H9 (cell line): Measurements from ENCODE around the gene CCDC116. TPM values are rescaled to one million over a fixed set of nuclear protein-coding genes. Genes with fewer than 3 reads are reported as not detected.

Source experiments
- DNase-seq: peaks from one replicate; pipeline ENCODE4 v3.0.0-alpha.2; 2017
- H2AFZ ChIP-seq: one replicate; pipeline ENCODE4 v1.6.1; 2013; ENCODE audit warnings: mild to moderate bottlenecking, low read length, control low read depth, moderate library complexity
- H2AK5ac ChIP-seq: 2 replicates; pipeline ENCODE4 v1.6.1; 2013; ENCODE audit warnings: low read length, control low read depth, mixed read lengths; ENCODE audit not compliant: insufficient read length
- H2BK120ac ChIP-seq: one replicate; pipeline ENCODE4 v1.6.1; 2013; ENCODE audit warnings: low read depth, mild to moderate bottlenecking, low read length, control low read depth, inconsistent platforms; ENCODE audit not compliant: poor library complexity, severe bottlenecking
- H2BK12ac ChIP-seq: 2 replicates; pipeline ENCODE4 v1.6.1; 2013; ENCODE audit warnings: low read length, control low read depth, mixed read lengths, low read depth; ENCODE audit not compliant: insufficient read length
- H2BK15ac ChIP-seq: 2 replicates; pipeline ENCODE4 v1.6.1; 2013; ENCODE audit warnings: low read depth, low read length, control low read depth
- H2BK20ac ChIP-seq: one replicate; pipeline ENCODE4 v1.6.1; 2013; ENCODE audit warnings: low read depth, mild to moderate bottlenecking, low read length, control low read depth, inconsistent platforms; ENCODE audit not compliant: poor library complexity, severe bottlenecking
- H2BK5ac ChIP-seq: 2 replicates; pipeline ENCODE4 v1.6.1; 2013; ENCODE audit warnings: low read length, control low read depth, mixed read lengths; ENCODE audit not compliant: insufficient read length
- H3K14ac ChIP-seq: 2 replicates; pipeline ENCODE4 v1.6.1; 2013; ENCODE audit warnings: low read length, control low read depth; ENCODE audit not compliant: insufficient read depth
- H3K18ac ChIP-seq: 2 replicates; pipeline ENCODE4 v1.6.1; 2013; ENCODE audit warnings: low read depth, mild to moderate bottlenecking, mixed read lengths, low read length, control low read depth; ENCODE audit not compliant: insufficient read length
- H3K23ac ChIP-seq: 2 replicates; pipeline ENCODE4 v1.6.1; 2013; ENCODE audit warnings: low read length, control low read depth, mixed read lengths, low read depth; ENCODE audit not compliant: insufficient read length
- H3K23me2 ChIP-seq: 2 replicates; pipeline ENCODE4 v1.6.1; 2013; ENCODE audit warnings: low read depth, mild to moderate bottlenecking, mixed read lengths, low read length, control low read depth; ENCODE audit not compliant: insufficient read length, poor library complexity, severe bottlenecking
- H3K27ac ChIP-seq: 2 replicates; pipeline ENCODE4 v1.5.1; 2013; ENCODE audit warnings: low read length, control low read depth, mixed read lengths, low read depth; ENCODE audit not compliant: insufficient read length
- H3K27me3 ChIP-seq: 2 replicates; pipeline ENCODE4 v1.6.1; 2013; ENCODE audit warnings: low read length, control low read depth, inconsistent platforms; ENCODE audit not compliant: insufficient read depth
- H3K4ac ChIP-seq: 2 replicates; pipeline ENCODE4 v1.6.1; 2013; ENCODE audit warnings: low read depth, mild to moderate bottlenecking, control low read depth, inconsistent platforms, low read length, moderate library complexity
- H3K4me1 ChIP-seq: 2 replicates; pipeline ENCODE4 v1.6.1; 2013; ENCODE audit warnings: low read length, control low read depth, inconsistent platforms; ENCODE audit not compliant: insufficient read depth
- H3K4me2 ChIP-seq: 2 replicates; pipeline ENCODE4 v1.6.1; 2013; ENCODE audit warnings: low read length, control low read depth, mixed read lengths; ENCODE audit not compliant: insufficient read length, insufficient read depth
- H3K56ac ChIP-seq: 2 replicates; pipeline ENCODE4 v1.6.1; 2013; ENCODE audit warnings: low read depth, mild to moderate bottlenecking, mixed read lengths, low read length, control low read depth; ENCODE audit not compliant: insufficient read length
- H3K79me1 ChIP-seq: 2 replicates; pipeline ENCODE4 v1.6.1; 2013; ENCODE audit warnings: low read depth, mild to moderate bottlenecking, moderate library complexity, low read length, control low read depth, inconsistent platforms; ENCODE audit not compliant: insufficient read depth, poor library complexity, severe bottlenecking
- H3K79me2 ChIP-seq: 2 replicates; pipeline ENCODE4 v1.6.1; 2013; ENCODE audit warnings: low read length, control low read depth, inconsistent platforms; ENCODE audit not compliant: insufficient read depth
- H3K9ac ChIP-seq: 2 replicates; pipeline ENCODE4 v1.6.1; 2013; ENCODE audit warnings: low read length, control low read depth, mixed read lengths; ENCODE audit not compliant: insufficient read length; ENCODE audit errors: extremely low read depth
- H3K9me3 ChIP-seq: one replicate; pipeline ENCODE4 v1.6.1; 2013; ENCODE audit warnings: low read depth, low read length, inconsistent platforms; ENCODE audit not compliant: control insufficient read depth
- H3T11ph ChIP-seq: one replicate; pipeline ENCODE4 v1.6.1; 2013; ENCODE audit warnings: mild to moderate bottlenecking, low read length, control low read depth, inconsistent platforms
- H4K20me1 ChIP-seq: one replicate; pipeline ENCODE4 v1.6.1; 2013; ENCODE audit not compliant: control insufficient read depth, insufficient read length, insufficient read depth
- H4K5ac ChIP-seq: 2 replicates; pipeline ENCODE4 v1.6.1; 2013; ENCODE audit warnings: low read depth, mild to moderate bottlenecking, mixed read lengths, low read length, control low read depth; ENCODE audit not compliant: insufficient read length
- H4K8ac ChIP-seq: replicated peaks from 2 replicates; pipeline ENCODE4 v1.6.1; 2013; ENCODE audit warnings: low read length, control low read depth, mixed read lengths, low read depth; ENCODE audit not compliant: insufficient read length
- H4K91ac ChIP-seq: 2 replicates; pipeline ENCODE4 v1.6.1; 2013; ENCODE audit warnings: low read depth, mild to moderate bottlenecking, moderate library complexity, mixed read lengths, low read length, control low read depth; ENCODE audit not compliant: insufficient read length
- H3K27ac Mint-ChIP-seq, 3 experiments: 2 replicates in 2 of 3; 3 replicates in 1 of 3; pipeline ENCODE4 v1.8.0; 2020 to 2021; ENCODE audit warnings: mixed read lengths in 3 of 3, mild to moderate bottlenecking in 1 of 3, moderate library complexity in 1 of 3
- H3K27me3 Mint-ChIP-seq: 2 replicates; pipeline ENCODE4 v1.8.0; 2021; ENCODE audit warnings: low read depth, mild to moderate bottlenecking, moderate library complexity, mixed read lengths
- H3K36me3 Mint-ChIP-seq, 3 experiments: 2 replicates in 2 of 3; 3 replicates in 1 of 3; pipeline ENCODE4 v1.8.0; 2020 to 2021; ENCODE audit warnings: low read depth in 3 of 3, mixed read lengths in 3 of 3; ENCODE audit not compliant: insufficient read depth in 1 of 3
- H3K4me1 Mint-ChIP-seq, 2 experiments: 2 replicates each; pipeline ENCODE4 v1.8.0; 2020; ENCODE audit warnings: mixed read lengths in 2 of 2
- H3K4me3 Mint-ChIP-seq, 2 experiments: 2 replicates in 1 of 2; 3 replicates in 1 of 2; pipeline ENCODE4 v1.8.0; 2020 to 2021; ENCODE audit warnings: mild to moderate bottlenecking in 2 of 2, mixed read lengths in 2 of 2, moderate library complexity in 1 of 2
- H3K9me3 Mint-ChIP-seq, 2 experiments: 2 replicates in 1 of 2; 3 replicates in 1 of 2; pipeline ENCODE4 v1.8.0; 2020; ENCODE audit warnings: mild to moderate bottlenecking in 2 of 2, mixed read lengths in 2 of 2, moderate library complexity in 1 of 2
- WGBS: extraction: QIAGEN DNeasy Blood & Tissue Kit; methylation state at CpG from one replicate; pipeline ENCODE4 v1.1.7; 2013; ENCODE audit warnings: missing lambda C conversion rate, low lambda C conversion rate, mixed read lengths; ENCODE audit not compliant: insufficient read length; ENCODE audit errors: extremely low coverage; 5-methylcytosine and 5-hydroxymethylcytosine counted together
- total RNA-seq: library from RNA; stranded (reverse); gene quantifications from 2 replicates; pipeline ENCODE4 v1.2.1, GENCODE V29; 2021
- TF ChIP-seq, protein P1 (sequence below): fragments of 200-600 bp; sonication (generic); conservative IDR thresholded peaks from 3 replicates; pipeline ENCODE4 v1.8.0; 2021; ENCODE audit warnings: antibody characterized with exemption, mild to moderate bottlenecking

The CCDC116 gene
- total RNA-seq, 1 experiment from 2014 or later: 0.63 TPM

DNA sequence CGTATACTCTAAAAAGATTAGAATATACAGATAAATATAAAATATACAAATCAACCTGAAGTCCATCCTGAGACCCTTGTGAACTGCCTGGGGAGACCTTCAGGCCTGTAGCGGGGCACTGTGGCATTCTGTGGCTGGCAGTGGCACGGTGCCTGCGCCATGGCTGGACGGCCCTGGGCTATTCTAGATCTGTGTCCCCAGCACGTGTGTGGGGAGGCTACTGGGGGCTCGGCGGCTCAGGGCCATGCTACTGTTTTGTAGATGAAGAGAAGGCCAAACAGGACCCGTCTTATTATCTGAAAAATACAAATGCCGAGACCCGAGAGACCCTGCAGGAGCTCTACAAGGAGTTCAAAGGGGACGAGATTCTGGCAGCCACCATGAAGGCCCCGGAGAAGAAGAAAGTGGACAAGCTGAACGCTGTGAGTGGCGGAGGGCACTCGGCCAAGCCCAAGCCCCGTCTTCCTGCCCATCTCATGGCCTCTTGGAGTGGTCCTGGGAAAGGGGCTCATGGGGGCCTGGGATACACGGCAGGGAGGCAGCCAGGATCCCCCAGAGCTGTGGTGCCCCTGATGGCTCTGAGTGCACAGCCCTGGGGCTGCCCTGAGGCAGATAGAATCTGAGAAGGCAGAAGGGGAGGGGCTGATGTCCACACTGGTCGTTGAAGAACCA, 52.1 kb downstream of the CCDC116 start:
- no peaks in the 10 kb centered on the region for H3K9me3 ChIP-seq
- no peak overlapping the region for H3T11ph ChIP-seq
- no peak overlapping the region for H2AK5ac ChIP-seq
- no peak overlapping the region for H2BK15ac ChIP-seq
- DNase-seq: no peak
- H3K27me3 ChIP-seq: no peaks in the 10 kb centered on the region
- H4K5ac ChIP-seq: no peak overlapping the region
- H3K4me1 ChIP-seq: no peaks in the 10 kb centered on the region
- WGBS: no CpG with 5 or more reads among the region's 19 CpGs
- H3K4ac ChIP-seq: no peak overlapping the region
- no peak overlapping the region for H2BK120ac ChIP-seq
- no peak overlapping the region for H3K9ac ChIP-seq
- no peak overlapping the region for H4K8ac ChIP-seq
- H2BK5ac ChIP-seq: no peak overlapping the region
- H3K27ac ChIP-seq: no peak overlapping the region
- no peak overlapping the region for H3K4me3 Mint-ChIP-seq
- H3K56ac ChIP-seq: no peak overlapping the region
- TF ChIP-seq, protein P1, sequence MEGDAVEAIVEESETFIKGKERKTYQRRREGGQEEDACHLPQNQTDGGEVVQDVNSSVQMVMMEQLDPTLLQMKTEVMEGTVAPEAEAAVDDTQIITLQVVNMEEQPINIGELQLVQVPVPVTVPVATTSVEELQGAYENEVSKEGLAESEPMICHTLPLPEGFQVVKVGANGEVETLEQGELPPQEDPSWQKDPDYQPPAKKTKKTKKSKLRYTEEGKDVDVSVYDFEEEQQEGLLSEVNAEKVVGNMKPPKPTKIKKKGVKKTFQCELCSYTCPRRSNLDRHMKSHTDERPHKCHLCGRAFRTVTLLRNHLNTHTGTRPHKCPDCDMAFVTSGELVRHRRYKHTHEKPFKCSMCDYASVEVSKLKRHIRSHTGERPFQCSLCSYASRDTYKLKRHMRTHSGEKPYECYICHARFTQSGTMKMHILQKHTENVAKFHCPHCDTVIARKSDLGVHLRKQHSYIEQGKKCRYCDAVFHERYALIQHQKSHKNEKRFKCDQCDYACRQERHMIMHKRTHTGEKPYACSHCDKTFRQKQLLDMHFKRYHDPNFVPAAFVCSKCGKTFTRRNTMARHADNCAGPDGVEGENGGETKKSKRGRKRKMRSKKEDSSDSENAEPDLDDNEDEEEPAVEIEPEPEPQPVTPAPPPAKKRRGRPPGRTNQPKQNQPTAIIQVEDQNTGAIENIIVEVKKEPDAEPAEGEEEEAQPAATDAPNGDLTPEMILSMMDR: no peak
- no peak overlapping the region for H2BK20ac ChIP-seq
- H4K91ac ChIP-seq: no peak overlapping the region
- no peak overlapping the region for H3K4me2 ChIP-seq
- no peak overlapping the region for H3K18ac ChIP-seq
- no peaks in the 10 kb centered on the region for H4K20me1 ChIP-seq
- H2BK12ac ChIP-seq: no peak overlapping the region
- no peaks in the 10 kb centered on the region for H3K23me2 ChIP-seq
- H3K36me3 Mint-ChIP-seq: peaks cover 11 to 31% (median 23%) of the 10 kb centered on the region in 3 experiments
- no peak overlapping the region for H3K14ac ChIP-seq
- H3K79me2 ChIP-seq: no peaks in the 10 kb centered on the region
- H3K9me3 Mint-ChIP-seq: no peaks in the 10 kb centered on the region
- H3K27ac Mint-ChIP-seq: no peak overlapping the region
- no peak overlapping the region for H2AFZ ChIP-seq
- no peaks in the 10 kb centered on the region for H3K4me1 Mint-ChIP-seq
- H3K79me1 ChIP-seq: no peaks in the 10 kb centered on the region
- H3K23ac ChIP-seq: no peak overlapping the region
- no peaks in the 10 kb centered on the region for H3K27me3 Mint-ChIP-seq
